HCT116 (cell line): ENCODE data around the gene WDSUB1. TPM values are rescaled to one million over a fixed set of nuclear protein-coding genes. Genes with fewer than 3 reads are reported as not detected.

ENCODE experiments used
- ATAC-seq: fragments of 200-7000 bp; cut with Tn5 transposase; 2 replicates; pipeline ENCODE4 v1.9.1; 2020; ENCODE audit warnings: mild to moderate bottlenecking, moderate library complexity
- BruUV-seq: library from RNA; stranded (reverse); fragments of 400-500 nt; replicated peaks from 2 replicates; lab custom pipeline; 2021; lab: Mats Ljungman, UMichigan
- CTCF ChIA-PET: fragments of 300-600 bp; sonication (Branson Sonifier 250); formaldehyde crosslinking; loops from one replicate; lab custom pipeline; 2021; ENCODE audit warnings: antibody characterized with exemption; lab: Charles Lee
- POLR2A ChIA-PET: fragments of 300-600, 350-600 bp; sonication (Branson Sonifier 250); formaldehyde crosslinking; loops from one replicate; lab custom pipeline; 2021; ENCODE audit warnings: antibody characterized with exemption; lab: Charles Lee
- RAD21 ChIA-PET, 2 experiments: fragments of 300-600 bp; sonication (Branson Sonifier 250); formaldehyde crosslinking; loops; one replicate each; lab custom pipeline; 2023; ENCODE audit warnings: low total read pairs in 2 of 2; ENCODE audit not compliant: uncharacterized antibody in 2 of 2, unreplicated experiment in 2 of 2, low non-redundant PET in 1 of 2; lab: Charles Lee
- DNase-seq: peaks from one replicate; pipeline ENCODE4 v3.0.0-alpha.2; 2010; ENCODE audit warnings: low read depth, low spot score
- H2AFZ ChIP-seq: fragments of 200-600 bp; shearing (Covaris generic), sonication (generic); 2 replicates; pipeline ENCODE4 v1.6.1; 2017; ENCODE audit warnings: low read depth, mixed run types, mixed read lengths, antibody characterized with exemption, low read length; ENCODE audit not compliant: poor library complexity, severe bottlenecking
- H3K27ac ChIP-seq: 2 replicates; pipeline ENCODE4 v1.5.1; 2012; ENCODE audit warnings: low read depth, low read length
- H3K27me3 ChIP-seq: fragments of 200-600 bp; sonication (generic); 2 replicates; pipeline ENCODE4 v1.6.1; 2016; ENCODE audit warnings: mixed run types, low read length, mixed read lengths; ENCODE audit not compliant: insufficient read depth
- H3K36me3 ChIP-seq, 2 experiments: fragments of 200-500 bp in 1 of 2; fragments of 200-600 bp in 1 of 2; sonication (Bioruptor generic) in 1 of 2; sonication (generic) in 1 of 2; 2 replicates each; pipeline versions ENCODE4 v1.5.1 to v1.6.1; 2014 to 2016; ENCODE audit warnings: low read length in 2 of 2, inconsistent platforms in 1 of 2, mixed read lengths in 1 of 2, mixed run types in 1 of 2; ENCODE audit not compliant: insufficient read depth in 2 of 2, control insufficient read depth in 1 of 2
- H3K4me1 ChIP-seq, 2 experiments: fragments of 200-600 bp in 1 of 2; sonication (generic) in 1 of 2; 2 replicates each; pipeline versions ENCODE4 v1.5.1 to v1.6.1; 2012 to 2017; ENCODE audit warnings: low read length in 2 of 2, inconsistent platforms in 1 of 2, mild to moderate bottlenecking in 1 of 2, mixed read lengths in 1 of 2, mixed run types in 1 of 2, moderate library complexity in 1 of 2; ENCODE audit not compliant: insufficient read depth in 2 of 2, control insufficient read depth in 1 of 2
- H3K4me2 ChIP-seq: fragments of 200-600 bp; sonication (generic); 2 replicates; pipeline ENCODE4 v1.6.1; 2017; ENCODE audit warnings: mixed run types, low read length, mixed read lengths
- H3K4me3 ChIP-seq, 2 experiments: fragments of 200-600 bp in 1 of 2; sonication (generic) in 1 of 2; replicated peaks in 1 of 2; 2 replicates each; pipeline ENCODE4 v1.5.1; 2011 to 2016; ENCODE audit warnings: low read length in 2 of 2, control low read depth in 1 of 2, low read depth in 1 of 2, mild to moderate bottlenecking in 1 of 2, mixed read lengths in 1 of 2, mixed run types in 1 of 2
- H3K79me2 ChIP-seq: fragments of 200-600 bp; sonication (generic); 2 replicates; pipeline ENCODE4 v1.6.1; 2017; ENCODE audit warnings: mild to moderate bottlenecking, mixed run types, low read length, moderate library complexity, mixed read lengths; ENCODE audit not compliant: insufficient read depth
- H3K9ac ChIP-seq: fragments of 200-600 bp; sonication (generic); 2 replicates; pipeline ENCODE4 v1.6.1; 2016; ENCODE audit warnings: low read length, mixed read lengths
- H3K9me2 ChIP-seq: fragments of 200-600 bp; sonication (generic), shearing (Covaris generic); 2 replicates; pipeline ENCODE4 v1.6.1; 2017; ENCODE audit warnings: mixed run types, mild to moderate bottlenecking, moderate library complexity; ENCODE audit not compliant: insufficient read depth
- H3K9me3 ChIP-seq, 2 experiments: fragments of 200-500 bp in 1 of 2; fragments of 200-600 bp in 1 of 2; sonication (Bioruptor generic) in 1 of 2; sonication (generic) in 1 of 2; 2 replicates each; pipeline ENCODE4 v1.6.1; 2014 to 2017; ENCODE audit warnings: low read length in 2 of 2, mixed read lengths in 2 of 2, inconsistent platforms in 1 of 2, low read depth in 1 of 2, mild to moderate bottlenecking in 1 of 2, mixed run types in 1 of 2, moderate library complexity in 1 of 2; ENCODE audit not compliant: control insufficient read depth in 1 of 2, insufficient read depth in 1 of 2
- H4K20me1 ChIP-seq: fragments of 200-600 bp; sonication (generic), shearing (Covaris generic); 2 replicates; pipeline ENCODE4 v1.6.1; 2017; ENCODE audit warnings: mixed run types, mild to moderate bottlenecking, moderate library complexity; ENCODE audit not compliant: insufficient read depth
- CBX3 ChIP-seq: IDR thresholded peaks from 2 replicates; pipeline ENCODE4 v1.6.1; 2012; ENCODE audit warnings: low read depth
- ELF1 ChIP-seq: IDR thresholded peaks from 2 replicates; pipeline ENCODE4 v1.6.1; 2012; ENCODE audit warnings: low read depth, borderline replicate concordance
- EZH2 ChIP-seq: fragments of 200-600 bp; sonication (generic); IDR thresholded peaks from 2 replicates; pipeline ENCODE4 v1.6.1; 2017; ENCODE audit warnings: antibody characterized with exemption, mixed run types
- FOSL1 ChIP-seq: IDR thresholded peaks from 2 replicates; pipeline ENCODE4 v1.6.1; 2012; ENCODE audit warnings: low read depth
- RAD21 ChIP-seq: IDR thresholded peaks from 2 replicates; pipeline ENCODE4 v1.6.1; 2012; ENCODE audit warnings: low read depth, mild to moderate bottlenecking
- SP1 ChIP-seq: IDR thresholded peaks from 2 replicates; pipeline ENCODE4 v1.6.1; 2012; ENCODE audit warnings: low read depth
- SRF ChIP-seq: IDR thresholded peaks from 2 replicates; pipeline ENCODE4 v1.6.1; 2012; ENCODE audit warnings: low read depth
- TCF7L2 ChIP-seq: IDR thresholded peaks from 2 replicates; pipeline ENCODE4 v1.7.0; 2011; ENCODE audit warnings: borderline replicate concordance, inconsistent platforms; ENCODE audit not compliant: insufficient read depth, insufficient read length; ENCODE audit errors: extremely low read depth
- ZFX ChIP-seq: fragments of 450-650 bp; IDR thresholded peaks from 2 replicates; pipeline ENCODE4 v1.6.1; 2017
- intact Hi-C: fragments of 100-400 bp; cut with micrococcal nuclease; formaldehyde crosslinking; loops from 2 replicates; pipeline ENCODE4 v1.10.0; 2022
- total RNA-seq: library from RNA; stranded (reverse); gene quantifications from one replicate; pipeline ENCODE4 v1.2.1, GENCODE V29; 2021; ENCODE audit not compliant: unreplicated experiment
- TF ChIP-seq, protein P1 (sequence below): IDR thresholded peaks from 2 replicates; pipeline ENCODE4 v1.6.1; 2011; ENCODE audit warnings: mild to moderate bottlenecking, low read length, moderate library complexity; ENCODE audit not compliant: insufficient replicate concordance; ENCODE audit errors: extremely low read depth

The WDSUB1 gene
- total RNA-seq, 1 experiment from 2014 or later = 8.8 TPM

DNA sequence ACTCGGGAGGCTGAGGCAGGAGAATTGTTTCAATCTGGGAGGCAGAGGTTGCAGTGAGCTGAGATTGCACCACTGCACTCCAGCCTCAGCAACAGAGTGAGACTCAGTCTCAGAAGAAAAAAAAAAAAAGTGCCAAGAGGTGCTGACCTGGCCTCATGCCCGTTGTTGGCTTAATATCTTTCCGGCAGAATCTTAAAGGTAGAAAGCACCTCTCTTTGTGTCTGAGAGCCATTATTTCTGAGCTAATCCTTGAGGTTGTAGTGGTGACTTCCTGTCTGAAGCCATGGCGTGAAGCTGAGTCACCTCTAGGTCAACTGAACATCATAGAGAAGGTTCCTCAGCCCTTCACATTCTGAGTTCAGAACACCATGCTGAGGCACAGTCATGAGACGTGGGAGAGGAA lies 60.4 kb downstream of the WDSUB1 start:
- no peaks in the 10 kb centered on the region for H3K9me3 ChIP-seq
- no peak overlapping the region for H3K27ac ChIP-seq
- peak overlapping the region; percentile 15; the same call in 1 of the 2 replicates for H3K4me2 ChIP-seq
- ATAC-seq (peak; percentile 76), DNase-seq (peak; percentile 29)
- H3K9ac ChIP-seq = no peak overlapping the region
- H4K20me1 ChIP-seq = no peaks in the 10 kb centered on the region
- intact Hi-C loops = no loop called here
- H3K79me2 ChIP-seq = no peaks in the 10 kb centered on the region
- CTCF ChIA-PET = interaction anchor here (1.0 kb wide), 1 partner anchor 742 kb away, joined by 3 read pairs; no protein-coding TSS in a partner anchor
- H3K4me1 ChIP-seq = peaks cover 6 to 13% of the 10 kb centered on the region in 2 experiments; a peak in 3 of 4 replicates
- H3K4me3 ChIP-seq = no peak overlapping the region
- no peaks in the 10 kb centered on the region for H3K27me3 ChIP-seq
- peaks cover 0 to under 1% of the 10 kb centered on the region in 2 experiments; a peak in 2 of 4 replicates for H3K36me3 ChIP-seq
- no TSS peak for BruUV-seq
- TF ChIP-seq ELF1 = no peak
- no peak for TF ChIP-seq RAD21
- no peak for TF ChIP-seq ZFX
- no peak for TF ChIP-seq TCF7L2
- TF ChIP-seq CBX3 = no peak
- TF ChIP-seq FOSL1 = peak; percentile 20
- TF ChIP-seq EZH2 = no peak
- no peak for TF ChIP-seq SRF
- TF ChIP-seq, protein P1, sequence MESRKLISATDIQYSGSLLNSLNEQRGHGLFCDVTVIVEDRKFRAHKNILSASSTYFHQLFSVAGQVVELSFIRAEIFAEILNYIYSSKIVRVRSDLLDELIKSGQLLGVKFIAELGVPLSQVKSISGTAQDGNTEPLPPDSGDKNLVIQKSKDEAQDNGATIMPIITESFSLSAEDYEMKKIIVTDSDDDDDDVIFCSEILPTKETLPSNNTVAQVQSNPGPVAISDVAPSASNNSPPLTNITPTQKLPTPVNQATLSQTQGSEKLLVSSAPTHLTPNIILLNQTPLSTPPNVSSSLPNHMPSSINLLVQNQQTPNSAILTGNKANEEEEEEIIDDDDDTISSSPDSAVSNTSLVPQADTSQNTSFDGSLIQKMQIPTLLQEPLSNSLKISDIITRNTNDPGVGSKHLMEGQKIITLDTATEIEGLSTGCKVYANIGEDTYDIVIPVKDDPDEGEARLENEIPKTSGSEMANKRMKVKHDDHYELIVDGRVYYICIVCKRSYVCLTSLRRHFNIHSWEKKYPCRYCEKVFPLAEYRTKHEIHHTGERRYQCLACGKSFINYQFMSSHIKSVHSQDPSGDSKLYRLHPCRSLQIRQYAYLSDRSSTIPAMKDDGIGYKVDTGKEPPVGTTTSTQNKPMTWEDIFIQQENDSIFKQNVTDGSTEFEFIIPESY = no peak
- TF ChIP-seq SP1 = peak; percentile 21; the same call in 1 of the 2 replicates
- H2AFZ ChIP-seq = no peak overlapping the region
- POLR2A ChIA-PET = no interaction called here
- H3K9me2 ChIP-seq = no peaks in the 10 kb centered on the region
- RAD21 ChIA-PET = interaction anchor here in 1 of 2 experiments (0.6 kb wide), 1 partner anchor 50 kb away, joined by 5 read pairs; no protein-coding TSS in a partner anchor
